Liver (tissue), 9 donors: ENCODE measurements around the gene PFKL. TPM values are rescaled to one million over a fixed set of nuclear protein-coding genes. Genes with fewer than 3 reads are reported as not detected.

Source experiments
- DNase-seq: peaks from one replicate; pipeline ENCODE4 v3.0.0-alpha.2; 2017; ENCODE audit warnings: low spot score
- H3K27ac ChIP-seq, 2 donors: one replicate each; pipeline ENCODE4 v1.7.0; 2013; ENCODE audit warnings: inconsistent platforms in 2 of 2, low read length in 2 of 2, control low read depth in 1 of 2, low read depth in 1 of 2, mild to moderate bottlenecking in 1 of 2
- H3K27me3 ChIP-seq, 4 donors: one replicate each; pipeline versions ENCODE4 v1.6.1 to v1.7.0; 2013; ENCODE audit warnings: low read length in 3 of 4, inconsistent platforms in 1 of 4, mild to moderate bottlenecking in 1 of 4, moderate library complexity in 1 of 4; ENCODE audit not compliant: control insufficient read depth in 4 of 4, insufficient read depth in 4 of 4
- H3K36me3 ChIP-seq, 4 donors: one replicate each; pipeline versions ENCODE4 v1.6.1 to v1.7.0; 2013; ENCODE audit warnings: low read length in 3 of 4, mild to moderate bottlenecking in 3 of 4, low read depth in 1 of 4, moderate library complexity in 1 of 4; ENCODE audit not compliant: control insufficient read depth in 4 of 4, insufficient read depth in 3 of 4
- H3K4me1 ChIP-seq, 4 donors: one replicate each; pipeline versions ENCODE4 v1.6.1 to v1.7.0; 2013; ENCODE audit warnings: low read length in 3 of 4, mild to moderate bottlenecking in 3 of 4, moderate library complexity in 1 of 4; ENCODE audit not compliant: control insufficient read depth in 4 of 4, insufficient read depth in 4 of 4
- H3K4me3 ChIP-seq, 3 donors: one replicate each; pipeline versions ENCODE4 v1.6.1 to v1.7.0; 2013; ENCODE audit warnings: low read length in 3 of 3, control low read depth in 1 of 3, low read depth in 1 of 3, mild to moderate bottlenecking in 1 of 3
- H3K9ac ChIP-seq, 2 donors: one replicate each; pipeline ENCODE4 v1.7.0; 2013; ENCODE audit warnings: low read length in 2 of 2, mild to moderate bottlenecking in 2 of 2, moderate library complexity in 2 of 2, control low read depth in 1 of 2, low read depth in 1 of 2
- H3K9me3 ChIP-seq, 4 donors: one replicate each; pipeline versions ENCODE4 v1.6.1 to v1.7.0; 2013; ENCODE audit warnings: low read length in 3 of 4; ENCODE audit not compliant: control insufficient read depth in 4 of 4
- EGR1 ChIP-seq, 2 donors: IDR thresholded peaks; 2 replicates each; pipeline ENCODE4 v1.6.1; 2016 to 2018; ENCODE audit warnings: antibody characterized with exemption in 2 of 2, low read depth in 2 of 2
- FOXA2 ChIP-seq: IDR thresholded peaks from 2 replicates; pipeline ENCODE4 v1.6.1; 2016; ENCODE audit warnings: antibody characterized with exemption
- GABPA ChIP-seq, 2 donors: IDR thresholded peaks in 1 of 2; conservative IDR thresholded peaks in 1 of 2; 2 replicates each; pipeline ENCODE4 v1.6.1; 2016; ENCODE audit warnings: antibody characterized with exemption in 2 of 2, mild to moderate bottlenecking in 1 of 2, moderate library complexity in 1 of 2
- JUND ChIP-seq, 2 donors: IDR thresholded peaks; 2 replicates each; pipeline ENCODE4 v1.6.1; 2016; ENCODE audit warnings: antibody characterized with exemption in 2 of 2
- RAD21 ChIP-seq, 2 donors: IDR thresholded peaks; 2 replicates each; pipeline ENCODE4 v1.6.1; 2016; ENCODE audit warnings: antibody characterized with exemption in 2 of 2, mild to moderate bottlenecking in 2 of 2
- RXRA ChIP-seq, 2 donors: IDR thresholded peaks; 2 replicates each; pipeline ENCODE4 v1.6.1; 2017 to 2018; ENCODE audit warnings: antibody characterized with exemption in 2 of 2, mild to moderate bottlenecking in 1 of 2
- SP1 ChIP-seq: IDR thresholded peaks from 2 replicates; pipeline ENCODE4 v1.6.1; 2018; ENCODE audit warnings: antibody characterized with exemption, mild to moderate bottlenecking
- TAF1 ChIP-seq: conservative IDR thresholded peaks from 2 replicates; pipeline ENCODE4 v1.6.1; 2016; ENCODE audit warnings: antibody characterized with exemption, mild to moderate bottlenecking
- YY1 ChIP-seq: IDR thresholded peaks from 2 replicates; pipeline ENCODE4 v1.6.1; 2016; ENCODE audit warnings: antibody characterized with exemption, mild to moderate bottlenecking
- whole genome bisulfite sequencing: extraction: QIAGEN DNeasy Blood & Tissue Kit; methylation state at CpG from one replicate; pipeline ENCODE4 v1.1.7; 2013; 5-methylcytosine and 5-hydroxymethylcytosine counted together
- polyA plus RNA-seq, 2 donors: library from polyadenylated mRNA; stranded (reverse) in 1 of 2; unstranded in 1 of 2; fragments of 200-250 nt in 1 of 2; fragments of >200 nt in 1 of 2; fragmentation: Nextera tagmentation in 1 of 2; extraction: Ambion mirVana in 1 of 2; gene quantifications; one replicate each; pipeline versions ENCODE4 v1.2.1 to v1.2.3, GENCODE V29; 2013 to 2015
- total RNA-seq, 2 donors: library from RNA; depleted of rRNA; stranded (reverse); fragments of >200 nt; gene quantifications; one replicate each; pipeline ENCODE4 v1.2.3, GENCODE V29; 2014
- TF ChIP-seq, protein P1 (sequence below): IDR thresholded peaks from 2 replicates; pipeline ENCODE4 v1.6.1; 2016; ENCODE audit warnings: antibody characterized with exemption
- TF ChIP-seq, protein P2 (sequence below): IDR thresholded peaks from 2 replicates; pipeline ENCODE4 v1.6.1; 2016; ENCODE audit warnings: antibody characterized with exemption, mild to moderate bottlenecking
- TF ChIP-seq, protein P3 (sequence below): fragments of 150-350 bp; IDR thresholded peaks from 2 replicates; pipeline ENCODE4 v1.5.1; 2017; ENCODE audit warnings: improper control_type of control experiment, low read depth, low read length; ENCODE audit not compliant: missing input control
- TF ChIP-seq, protein P4 (sequence below): IDR thresholded peaks from 2 replicates; pipeline ENCODE4 v1.6.1; 2016; ENCODE audit warnings: antibody characterized with exemption
- TF ChIP-seq, protein P5 (sequence below): IDR thresholded peaks from 2 replicates; pipeline ENCODE4 v1.6.1; 2016; ENCODE audit warnings: antibody characterized with exemption
- donor health status: healthy.
- donor health status: healthy.
- donor health status: healthy.
- donor health status: healthy.
- donor health status: healthy.

PFKL gene
- total and polyA plus RNA-seq, 4 donors = 48.1 to 98.4 (median 81.0) TPM

DNA sequence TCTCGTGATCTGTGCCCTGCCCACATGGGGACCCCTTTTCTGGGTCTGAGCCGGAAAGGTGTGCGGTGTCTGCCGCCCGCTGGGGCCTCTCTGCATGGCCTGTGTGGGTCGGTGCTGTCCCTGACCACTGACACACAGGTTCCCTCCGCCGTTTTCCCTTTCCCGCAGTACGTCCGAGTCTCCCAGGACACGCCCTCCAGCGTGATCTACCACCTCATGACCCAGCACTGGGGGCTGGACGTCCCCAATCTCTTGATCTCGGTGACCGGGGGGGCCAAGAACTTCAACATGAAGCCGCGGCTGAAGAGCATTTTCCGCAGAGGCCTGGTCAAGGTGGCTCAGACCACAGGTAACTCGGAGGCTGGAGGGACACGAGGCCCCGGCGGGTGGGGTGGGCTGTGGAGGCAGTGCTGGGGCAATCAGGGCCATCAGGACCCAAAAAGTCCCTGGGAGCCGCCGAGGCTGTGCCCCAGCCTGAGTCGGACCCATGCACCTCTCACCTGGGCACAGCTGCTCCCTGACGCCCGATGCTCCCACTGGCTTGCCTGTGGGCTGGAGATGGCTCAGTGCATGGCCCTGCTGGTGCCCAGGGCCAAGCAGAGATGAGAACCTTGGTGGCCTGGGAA lies 66.8 kb downstream of the PFKL start:
- no peak for DNase-seq
- no peak overlapping the region for H3K9ac ChIP-seq
- WGBS = 94% methylated on average over 28 of the region's 28 CpGs
- no peaks in the 10 kb centered on the region for H3K36me3 ChIP-seq
- TF ChIP-seq, protein P1, sequence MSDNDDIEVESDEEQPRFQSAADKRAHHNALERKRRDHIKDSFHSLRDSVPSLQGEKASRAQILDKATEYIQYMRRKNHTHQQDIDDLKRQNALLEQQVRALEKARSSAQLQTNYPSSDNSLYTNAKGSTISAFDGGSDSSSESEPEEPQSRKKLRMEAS = no peak
- H3K4me1 ChIP-seq = peaks cover 0 to 10% (median 5%) of the 10 kb centered on the region in 4 donors
- no peaks in the 10 kb centered on the region for H3K27me3 ChIP-seq
- H3K27ac ChIP-seq = no peak overlapping the region
- no peak overlapping the region for H3K4me3 ChIP-seq
- no peaks in the 10 kb centered on the region for H3K9me3 ChIP-seq

DNA sequence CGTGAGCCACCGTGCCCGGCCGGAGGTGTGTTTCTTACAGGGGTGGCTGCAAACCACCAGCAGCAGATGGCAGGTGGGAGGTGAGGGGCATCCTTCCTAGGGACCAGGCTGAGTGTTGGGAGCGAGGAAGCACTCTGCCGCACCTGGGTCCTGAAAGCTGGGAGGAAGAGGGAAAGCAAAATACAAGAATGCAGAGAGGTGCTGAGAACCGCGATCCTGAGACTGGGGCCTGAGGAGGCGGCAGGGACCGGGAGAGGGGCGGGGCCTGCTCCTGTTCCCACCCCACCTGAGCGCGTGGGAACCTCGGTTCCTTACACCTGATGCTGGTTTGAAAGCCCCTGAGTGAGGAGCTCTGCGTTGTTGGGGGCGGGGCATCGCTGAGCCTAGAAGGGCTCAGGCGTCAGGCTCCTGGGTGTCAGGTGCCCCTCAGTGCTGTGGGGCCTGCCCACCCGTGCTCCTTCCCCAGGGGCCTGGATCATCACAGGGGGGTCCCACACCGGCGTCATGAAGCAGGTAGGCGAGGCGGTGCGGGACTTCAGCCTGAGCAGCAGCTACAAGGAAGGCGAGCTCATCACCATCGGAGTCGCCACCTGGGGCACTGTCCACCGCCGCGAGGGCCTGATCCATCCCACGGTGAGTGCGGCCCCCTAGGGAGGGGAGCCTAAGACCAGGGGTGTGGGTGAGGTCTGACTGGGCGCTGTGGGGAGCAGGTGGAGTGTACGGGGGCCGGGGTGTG lies 69.0 kb downstream of the PFKL start:
- Histone ChIP-seq H3K27me3 (no peaks in the 10 kb centered on the region), H3K4me3 (no peak overlapping the region), H3K36me3 (no peaks in the 10 kb centered on the region), H3K4me1 (peaks cover 0 to 10% (median 5%) of the 10 kb centered on the region in 4 donors), H3K27ac (no peak overlapping the region), H3K9me3 (no peaks in the 10 kb centered on the region), H3K9ac (no peak overlapping the region)
- DNase-seq = no peak
- TF ChIP-seq EGR1 (IDR thresholded peaks at IDR 0.05; ENCODE audit: low read depth in 2 of 2) = no peak
- no peak for TF ChIP-seq FOXA2
- TF ChIP-seq, protein P2, sequence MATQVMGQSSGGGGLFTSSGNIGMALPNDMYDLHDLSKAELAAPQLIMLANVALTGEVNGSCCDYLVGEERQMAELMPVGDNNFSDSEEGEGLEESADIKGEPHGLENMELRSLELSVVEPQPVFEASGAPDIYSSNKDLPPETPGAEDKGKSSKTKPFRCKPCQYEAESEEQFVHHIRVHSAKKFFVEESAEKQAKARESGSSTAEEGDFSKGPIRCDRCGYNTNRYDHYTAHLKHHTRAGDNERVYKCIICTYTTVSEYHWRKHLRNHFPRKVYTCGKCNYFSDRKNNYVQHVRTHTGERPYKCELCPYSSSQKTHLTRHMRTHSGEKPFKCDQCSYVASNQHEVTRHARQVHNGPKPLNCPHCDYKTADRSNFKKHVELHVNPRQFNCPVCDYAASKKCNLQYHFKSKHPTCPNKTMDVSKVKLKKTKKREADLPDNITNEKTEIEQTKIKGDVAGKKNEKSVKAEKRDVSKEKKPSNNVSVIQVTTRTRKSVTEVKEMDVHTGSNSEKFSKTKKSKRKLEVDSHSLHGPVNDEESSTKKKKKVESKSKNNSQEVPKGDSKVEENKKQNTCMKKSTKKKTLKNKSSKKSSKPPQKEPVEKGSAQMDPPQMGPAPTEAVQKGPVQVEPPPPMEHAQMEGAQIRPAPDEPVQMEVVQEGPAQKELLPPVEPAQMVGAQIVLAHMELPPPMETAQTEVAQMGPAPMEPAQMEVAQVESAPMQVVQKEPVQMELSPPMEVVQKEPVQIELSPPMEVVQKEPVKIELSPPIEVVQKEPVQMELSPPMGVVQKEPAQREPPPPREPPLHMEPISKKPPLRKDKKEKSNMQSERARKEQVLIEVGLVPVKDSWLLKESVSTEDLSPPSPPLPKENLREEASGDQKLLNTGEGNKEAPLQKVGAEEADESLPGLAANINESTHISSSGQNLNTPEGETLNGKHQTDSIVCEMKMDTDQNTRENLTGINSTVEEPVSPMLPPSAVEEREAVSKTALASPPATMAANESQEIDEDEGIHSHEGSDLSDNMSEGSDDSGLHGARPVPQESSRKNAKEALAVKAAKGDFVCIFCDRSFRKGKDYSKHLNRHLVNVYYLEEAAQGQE = no peak
- TF ChIP-seq, protein P3, sequence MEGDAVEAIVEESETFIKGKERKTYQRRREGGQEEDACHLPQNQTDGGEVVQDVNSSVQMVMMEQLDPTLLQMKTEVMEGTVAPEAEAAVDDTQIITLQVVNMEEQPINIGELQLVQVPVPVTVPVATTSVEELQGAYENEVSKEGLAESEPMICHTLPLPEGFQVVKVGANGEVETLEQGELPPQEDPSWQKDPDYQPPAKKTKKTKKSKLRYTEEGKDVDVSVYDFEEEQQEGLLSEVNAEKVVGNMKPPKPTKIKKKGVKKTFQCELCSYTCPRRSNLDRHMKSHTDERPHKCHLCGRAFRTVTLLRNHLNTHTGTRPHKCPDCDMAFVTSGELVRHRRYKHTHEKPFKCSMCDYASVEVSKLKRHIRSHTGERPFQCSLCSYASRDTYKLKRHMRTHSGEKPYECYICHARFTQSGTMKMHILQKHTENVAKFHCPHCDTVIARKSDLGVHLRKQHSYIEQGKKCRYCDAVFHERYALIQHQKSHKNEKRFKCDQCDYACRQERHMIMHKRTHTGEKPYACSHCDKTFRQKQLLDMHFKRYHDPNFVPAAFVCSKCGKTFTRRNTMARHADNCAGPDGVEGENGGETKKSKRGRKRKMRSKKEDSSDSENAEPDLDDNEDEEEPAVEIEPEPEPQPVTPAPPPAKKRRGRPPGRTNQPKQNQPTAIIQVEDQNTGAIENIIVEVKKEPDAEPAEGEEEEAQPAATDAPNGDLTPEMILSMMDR = no peak
- no peak for TF ChIP-seq GABPA (IDR thresholded peaks at IDR 0.05 in 1 of 2, conservative IDR thresholded peaks at IDR 0.05 in 1 of 2)
- TF ChIP-seq JUND (IDR thresholded peaks at IDR 0.05) = no peak
- TF ChIP-seq TAF1 = no peak
- TF ChIP-seq, protein P4, sequence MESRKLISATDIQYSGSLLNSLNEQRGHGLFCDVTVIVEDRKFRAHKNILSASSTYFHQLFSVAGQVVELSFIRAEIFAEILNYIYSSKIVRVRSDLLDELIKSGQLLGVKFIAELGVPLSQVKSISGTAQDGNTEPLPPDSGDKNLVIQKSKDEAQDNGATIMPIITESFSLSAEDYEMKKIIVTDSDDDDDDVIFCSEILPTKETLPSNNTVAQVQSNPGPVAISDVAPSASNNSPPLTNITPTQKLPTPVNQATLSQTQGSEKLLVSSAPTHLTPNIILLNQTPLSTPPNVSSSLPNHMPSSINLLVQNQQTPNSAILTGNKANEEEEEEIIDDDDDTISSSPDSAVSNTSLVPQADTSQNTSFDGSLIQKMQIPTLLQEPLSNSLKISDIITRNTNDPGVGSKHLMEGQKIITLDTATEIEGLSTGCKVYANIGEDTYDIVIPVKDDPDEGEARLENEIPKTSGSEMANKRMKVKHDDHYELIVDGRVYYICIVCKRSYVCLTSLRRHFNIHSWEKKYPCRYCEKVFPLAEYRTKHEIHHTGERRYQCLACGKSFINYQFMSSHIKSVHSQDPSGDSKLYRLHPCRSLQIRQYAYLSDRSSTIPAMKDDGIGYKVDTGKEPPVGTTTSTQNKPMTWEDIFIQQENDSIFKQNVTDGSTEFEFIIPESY = no peak
- no peak for TF ChIP-seq RXRA (IDR thresholded peaks at IDR 0.05)
- TF ChIP-seq, protein P1 = no peak
- no peak for TF ChIP-seq SP1
- no peak for TF ChIP-seq RAD21 (IDR thresholded peaks at IDR 0.05)
- no peak for TF ChIP-seq YY1
- TF ChIP-seq, protein P5, sequence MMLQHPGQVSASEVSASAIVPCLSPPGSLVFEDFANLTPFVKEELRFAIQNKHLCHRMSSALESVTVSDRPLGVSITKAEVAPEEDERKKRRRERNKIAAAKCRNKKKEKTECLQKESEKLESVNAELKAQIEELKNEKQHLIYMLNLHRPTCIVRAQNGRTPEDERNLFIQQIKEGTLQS = no peak
- 54% methylated on average over 35 of the region's 35 CpGs for WGBS
